HepG2 (cell line): ENCODE results near the gene LRRC28.

Experiments used
- ARID2 ChIP-seq: sonication (generic); formaldehyde crosslinking; IDR thresholded peaks from 2 replicates; pipeline ENCODE4 v1.8.1; 2022; ENCODE audit warnings: mild to moderate bottlenecking, missing genetic modification reagents, borderline replicate concordance
- CTCF ChIP-seq: sonication (generic); formaldehyde crosslinking; IDR thresholded peaks from 2 replicates; pipeline ENCODE4 v1.5.0; 2020; ENCODE audit warnings: mild to moderate bottlenecking, missing genetic modification reagents, moderate library complexity
- IRF2 ChIP-seq: IDR thresholded peaks from 2 replicates; pipeline ENCODE4 v1.6.1; 2018; ENCODE audit warnings: missing genetic modification reagents, missing compliant biosample characterization
- MBNL3 ChIP-seq: fragments of 250-450 bp; sonication (Bioruptor Pico); conservative IDR thresholded peaks from 2 replicates; pipeline ENCODE4 v1.8.0; 2022; ENCODE audit warnings: mild to moderate bottlenecking, inconsistent platforms
- MYNN ChIP-seq: sonication (generic); formaldehyde crosslinking; IDR thresholded peaks from 2 replicates; pipeline ENCODE4 v1.4.0; 2020; ENCODE audit warnings: mild to moderate bottlenecking, low read depth, missing genetic modification reagents
- POLR2A ChIP-seq, 2 experiments: IDR thresholded peaks; 2 replicates each; pipeline ENCODE4 v1.6.1; 2011; ENCODE audit warnings: low read depth in 2 of 2, low read length in 2 of 2, mild to moderate bottlenecking in 1 of 2, moderate library complexity in 1 of 2; ENCODE audit not compliant: insufficient read depth in 1 of 2
- POLR2AphosphoS5 ChIP-seq: IDR thresholded peaks from 2 replicates; pipeline ENCODE4 v1.6.1; 2012; ENCODE audit warnings: low read depth, low read length
- TAF1 ChIP-seq: sonication (generic); formaldehyde crosslinking; IDR thresholded peaks from 2 replicates; pipeline ENCODE4 v1.4.0; 2020; ENCODE audit warnings: missing genetic modification reagents
- TBP ChIP-seq: sonication (generic); formaldehyde crosslinking; IDR thresholded peaks from 2 replicates; pipeline ENCODE4 v1.5.0; 2020; ENCODE audit warnings: missing genetic modification reagents
- XRCC5 ChIP-seq: fragments of 200-400 bp; formaldehyde crosslinking; optimal IDR thresholded peaks from 2 replicates; pipeline ENCODE3; 2017; ENCODE audit warnings: mild to moderate bottlenecking, low read length
- ZFY ChIP-seq: sonication (generic); formaldehyde crosslinking; IDR thresholded peaks from 2 replicates; pipeline ENCODE4 v1.4.0; 2020; ENCODE audit warnings: missing genetic modification reagents
- ZNF253 ChIP-seq: sonication (generic); formaldehyde crosslinking; IDR thresholded peaks from 2 replicates; pipeline ENCODE4 v1.8.0; 2022; ENCODE audit warnings: mild to moderate bottlenecking, missing genetic modification reagents, borderline replicate concordance
- TF ChIP-seq, protein P1 (sequence below): sonication (generic); formaldehyde crosslinking; IDR thresholded peaks from 2 replicates; pipeline ENCODE4 v1.5.1; 2020; ENCODE audit warnings: missing genetic modification reagents, mild to moderate bottlenecking, borderline replicate concordance
- TF ChIP-seq, protein P2 (sequence below): sonication (generic); formaldehyde crosslinking; IDR thresholded peaks from 2 replicates; pipeline ENCODE4 v1.4.0; 2020; ENCODE audit warnings: low read depth, mild to moderate bottlenecking, missing genetic modification reagents

- TF ChIP-seq ARID2 (CRISPR knock-in tag) (no peak), MYNN (CRISPR knock-in tag) (no peak), XRCC5 (no peak), TAF1 (CRISPR knock-in tag) (no peak), IRF2 (CRISPR knock-in tag) (no peak), ZNF253 (CRISPR knock-in tag) (no peak), POLR2AphosphoS5 (no peak), POLR2A (IDR thresholded peaks at IDR 0.05; ENCODE audit: insufficient read depth in 1 of 2, low read depth in 2 of 2, low read length in 2 of 2) (no peak), TBP (CRISPR knock-in tag) (no peak), ZFY (CRISPR knock-in tag) (no peak), CTCF (CRISPR knock-in tag) (peak; percentile 34), MBNL3 (no peak)
- TF ChIP-seq, protein P1, sequence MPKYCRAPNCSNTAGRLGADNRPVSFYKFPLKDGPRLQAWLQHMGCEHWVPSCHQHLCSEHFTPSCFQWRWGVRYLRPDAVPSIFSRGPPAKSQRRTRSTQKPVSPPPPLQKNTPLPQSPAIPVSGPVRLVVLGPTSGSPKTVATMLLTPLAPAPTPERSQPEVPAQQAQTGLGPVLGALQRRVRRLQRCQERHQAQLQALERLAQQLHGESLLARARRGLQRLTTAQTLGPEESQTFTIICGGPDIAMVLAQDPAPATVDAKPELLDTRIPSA (CRISPR knock-in tag) = no peak
- TF ChIP-seq, protein P2, sequence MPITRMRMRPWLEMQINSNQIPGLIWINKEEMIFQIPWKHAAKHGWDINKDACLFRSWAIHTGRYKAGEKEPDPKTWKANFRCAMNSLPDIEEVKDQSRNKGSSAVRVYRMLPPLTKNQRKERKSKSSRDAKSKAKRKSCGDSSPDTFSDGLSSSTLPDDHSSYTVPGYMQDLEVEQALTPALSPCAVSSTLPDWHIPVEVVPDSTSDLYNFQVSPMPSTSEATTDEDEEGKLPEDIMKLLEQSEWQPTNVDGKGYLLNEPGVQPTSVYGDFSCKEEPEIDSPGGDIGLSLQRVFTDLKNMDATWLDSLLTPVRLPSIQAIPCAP (CRISPR knock-in tag) = no peak
Measured at GRCh38 chr15:99361545-99362185, 110.4 kb downstream of the LRRC28 start.
